Ascending aorta (tissue), 2 donors: ENCODE measurements around the gene TOLLIP. TPM values are rescaled to one million over a fixed set of nuclear protein-coding genes. Genes with fewer than 3 reads are reported as not detected.

Experiments used
- DNase-seq, 2 donors: peaks; one replicate each; pipeline ENCODE4 v3.0.0-alpha.2; 2019; ENCODE audit warnings: low spot score in 2 of 2
- H3K27ac ChIP-seq, 2 donors: fragments of 200-600 bp; sonication (generic); one replicate each; pipeline ENCODE4 v1.5.1; 2016 to 2017; ENCODE audit warnings: mild to moderate bottlenecking in 1 of 2
- H3K27me3 ChIP-seq: fragments of 200-600 bp; sonication (generic); one replicate; pipeline ENCODE4 v1.5.1; 2017
- H3K36me3 ChIP-seq, 2 donors: fragments of 200-600 bp; sonication (generic); one replicate each; pipeline ENCODE4 v1.5.1; 2016
- H3K4me1 ChIP-seq, 2 donors: fragments of 200-600 bp; sonication (generic); one replicate each; pipeline ENCODE4 v1.5.1; 2016 to 2017; ENCODE audit warnings: mild to moderate bottlenecking in 1 of 2
- H3K4me3 ChIP-seq, 2 donors: fragments of 200-600 bp; sonication (generic); one replicate each; pipeline ENCODE4 v1.5.1; 2016 to 2017; ENCODE audit warnings: mild to moderate bottlenecking in 1 of 2
- H3K9me3 ChIP-seq, 2 donors: fragments of 200-600 bp; sonication (generic); one replicate each; pipeline ENCODE4 v1.5.1; 2016
- CTCF ChIP-seq, 3 experiments: fragments of 200-600 bp in 2 of 3; fragments of 450-650 bp in 1 of 3; sonication (generic) in 2 of 3; IDR thresholded peaks; one replicate each; pipeline ENCODE4 v1.5.1; 2016 to 2019; ENCODE audit warnings: antibody characterized with exemption in 3 of 3, mild to moderate bottlenecking in 1 of 3, moderate library complexity in 1 of 3
- intact Hi-C: fragments of 100-400 bp; cut with DNase I; formaldehyde crosslinking; loops from one replicate; pipeline ENCODE4 v1.15.1; 2023
- total RNA-seq: library from RNA; depleted of rRNA; stranded (reverse); fragments of >200 nt; gene quantifications from one replicate; pipeline ENCODE4 v1.1.0, GENCODE V29; 2016

TOLLIP gene
- total RNA-seq, 1 donor from 2014 or later, result 63.0 TPM

DNA sequence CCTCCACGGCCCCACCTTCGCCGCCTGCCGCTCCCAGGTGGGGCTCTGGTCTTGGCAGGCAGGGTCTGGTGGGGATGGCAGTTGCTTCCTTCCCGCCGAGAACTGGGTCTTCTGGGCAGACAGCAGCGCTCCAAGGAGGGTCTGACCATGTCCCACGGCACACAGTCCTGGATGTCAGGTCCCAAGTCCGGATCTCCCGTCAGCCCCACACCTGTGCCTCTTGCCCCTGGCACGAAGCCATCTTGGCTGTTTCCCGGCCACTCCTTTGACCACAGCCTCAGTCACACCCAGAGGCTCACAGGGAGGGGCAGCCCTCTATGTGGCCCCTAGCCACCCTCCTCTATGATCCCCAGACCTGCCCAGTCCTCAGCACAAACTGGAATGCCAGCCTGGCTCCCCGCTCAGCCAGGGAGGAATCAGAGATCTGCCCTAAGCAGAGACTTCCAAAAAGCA, 72.3 kb downstream of the TOLLIP start:
- no peaks in the 10 kb centered on the region for H3K9me3 ChIP-seq
- H3K27me3 ChIP-seq, result no peaks in the 10 kb centered on the region
- H3K27ac ChIP-seq, result no peak overlapping the region
- no peaks in the 10 kb centered on the region for H3K4me1 ChIP-seq
- H3K36me3 ChIP-seq, result no peaks in the 10 kb centered on the region
- TF ChIP-seq CTCF (IDR thresholded peaks at IDR 0.05), result no peak
- H3K4me3 ChIP-seq, result no peak overlapping the region
- intact Hi-C loops, result no loop called here
- no peak for DNase-seq

GRCh38 chr11:1236316-1237127, 72.9 kb downstream of the TOLLIP start:
- H3K4me1 ChIP-seq, result no peaks in the 10 kb centered on the region
- intact Hi-C loops, result no loop called here
- H3K36me3 ChIP-seq, result no peaks in the 10 kb centered on the region
- H3K9me3 ChIP-seq, result no peaks in the 10 kb centered on the region
- no peak for TF ChIP-seq CTCF (IDR thresholded peaks at IDR 0.05)
- no peak overlapping the region for H3K4me3 ChIP-seq
- H3K27me3 ChIP-seq, result no peaks in the 10 kb centered on the region
- H3K27ac ChIP-seq, result no peak overlapping the region
- DNase-seq, result no peak

DNA sequence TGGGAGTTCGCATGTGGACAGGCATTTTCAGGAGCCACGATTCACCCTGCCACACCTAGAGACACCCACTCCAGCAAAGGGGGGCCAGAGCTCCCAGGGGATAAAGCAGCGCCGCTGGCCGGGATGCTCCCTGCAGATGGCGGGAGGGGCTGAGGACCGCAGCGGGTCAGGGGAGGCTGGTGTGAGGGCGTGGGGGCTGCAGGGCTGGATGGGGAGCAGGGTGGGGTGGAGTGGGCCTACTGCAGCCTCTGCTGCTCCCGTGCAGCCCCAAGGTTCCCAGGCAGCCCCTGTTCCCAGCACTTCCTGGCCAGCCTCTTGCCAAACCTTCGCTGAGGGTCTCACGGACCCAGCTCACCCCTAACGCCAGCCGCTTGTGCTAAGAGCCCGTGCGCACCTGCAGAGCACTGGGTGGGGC, 73.5 kb downstream of the TOLLIP start:
- H3K36me3 ChIP-seq, result no peaks in the 10 kb centered on the region
- H3K4me3 ChIP-seq, result no peak overlapping the region
- intact Hi-C loops, result no loop called here
- no peak for TF ChIP-seq CTCF (IDR thresholded peaks at IDR 0.05)
- no peaks in the 10 kb centered on the region for H3K27me3 ChIP-seq
- no peaks in the 10 kb centered on the region for H3K9me3 ChIP-seq
- no peak for DNase-seq
- no peaks in the 10 kb centered on the region for H3K4me1 ChIP-seq
- H3K27ac ChIP-seq, result no peak overlapping the region

- intact Hi-C loops, result no loop called here
- H3K9me3 ChIP-seq, result no peaks in the 10 kb centered on the region
- no peak for TF ChIP-seq CTCF (IDR thresholded peaks at IDR 0.05)
- no peaks in the 10 kb centered on the region for H3K36me3 ChIP-seq
- H3K4me3 ChIP-seq, result no peak overlapping the region
- no peaks in the 10 kb centered on the region for H3K4me1 ChIP-seq
- H3K27ac ChIP-seq, result no peak overlapping the region
- DNase-seq, result no peak
- no peaks in the 10 kb centered on the region for H3K27me3 ChIP-seq
These were observed 74.0 kb downstream of the TOLLIP start for GRCh38 chr11:1235306-1235900.

- no peaks in the 10 kb centered on the region for H3K36me3 ChIP-seq
- no peaks in the 10 kb centered on the region for H3K27me3 ChIP-seq
- no peaks in the 10 kb centered on the region for H3K9me3 ChIP-seq
- no peak overlapping the region for H3K4me3 ChIP-seq
- intact Hi-C loops, result no loop called here
- DNase-seq, result no peak
- H3K4me1 ChIP-seq, result no peaks in the 10 kb centered on the region
- TF ChIP-seq CTCF (IDR thresholded peaks at IDR 0.05), result no peak
- H3K27ac ChIP-seq, result no peak overlapping the region
These were observed 74.6 kb downstream of the TOLLIP start for GRCh38 chr11:1234771-1235305.
